Body of pancreas (tissue), 4 donors: ENCODE data around the gene ACIN1.

ENCODE experiments used
- CTCF ChIP-seq, 7 experiments: fragments of 450-650 bp in 4 of 7; fragments of 200-600 bp in 3 of 7; sonication (generic) in 3 of 7; IDR thresholded peaks; one replicate each; pipeline ENCODE4 v1.5.1; 2016 to 2019; ENCODE audit warnings: antibody characterized with exemption in 7 of 7
- POLR2A ChIP-seq, 3 donors: fragments of 450-650 bp; IDR thresholded peaks; one replicate each; pipeline ENCODE4 v1.6.1; 2016; ENCODE audit warnings: antibody characterized with exemption in 3 of 3, mild to moderate bottlenecking in 2 of 3

DNA sequence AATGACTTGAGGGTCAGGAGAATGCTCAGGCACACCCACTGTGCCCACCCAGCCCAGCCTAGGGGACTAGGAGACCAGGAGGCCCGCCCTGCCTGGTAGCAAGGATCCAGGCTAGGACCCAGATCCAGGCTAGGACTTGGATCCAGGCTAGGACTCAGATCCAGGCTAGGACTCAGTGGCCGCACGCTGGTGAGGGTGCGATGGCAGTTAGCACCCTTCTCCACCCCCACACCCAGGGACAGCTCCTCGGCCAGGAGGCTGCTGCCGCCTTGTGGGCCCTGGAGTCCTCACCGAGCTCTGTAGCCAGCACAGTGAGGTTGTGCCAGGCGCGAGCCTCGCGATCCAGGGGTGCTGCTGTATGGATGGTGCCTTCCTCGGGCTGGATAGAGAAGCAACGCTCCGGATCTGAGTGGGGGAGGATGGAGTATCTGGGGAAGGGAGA is 42.7 kb downstream of the ACIN1 start:
- TF ChIP-seq CTCF (IDR thresholded peaks at IDR 0.05) (peak in 2 of 7 experiments; percentile 12 to 17), POLR2A (IDR thresholded peaks at IDR 0.05) (no peak)
